GM23338 (cell line): Measurements from ENCODE around the gene RGS7. TPM values are rescaled to one million over a fixed set of nuclear protein-coding genes. Genes with fewer than 3 reads are reported as not detected.

ENCODE experiments used
- ATAC-seq: fragments of 200-7000 bp; cut with Tn5 transposase; 3 replicates; pipeline ENCODE4 v1.9.1; 2020
- DNase-seq: peaks from one replicate; pipeline ENCODE4 v3.0.0-alpha.2; 2015; ENCODE audit warnings: low spot score
- H2AFZ ChIP-seq: fragments of 200-600 bp; sonication (generic); 2 replicates; pipeline ENCODE4 v1.8.0; 2016; ENCODE audit warnings: antibody characterized with exemption, mild to moderate bottlenecking, moderate library complexity
- H3F3A ChIP-seq: fragments of 200-600 bp; sonication (generic); replicated peaks from 2 replicates; pipeline ENCODE4 v1.8.0; 2017; ENCODE audit warnings: antibody characterized with exemption, mixed run types, low read depth
- H3K27ac ChIP-seq: fragments of 200-600 bp; sonication (generic); 2 replicates; pipeline ENCODE4 v1.6.1; 2016; ENCODE audit warnings: low read depth
- H3K27me3 ChIP-seq: fragments of 200-600 bp; sonication (generic); 2 replicates; pipeline ENCODE4 v1.8.0; 2016; ENCODE audit warnings: mild to moderate bottlenecking, mixed run types, moderate library complexity; ENCODE audit not compliant: insufficient read depth
- H3K36me3 ChIP-seq: fragments of 200-600 bp; sonication (generic); 2 replicates; pipeline ENCODE4 v1.8.0; 2016; ENCODE audit warnings: mild to moderate bottlenecking; ENCODE audit not compliant: insufficient read depth
- H3K4me1 ChIP-seq: fragments of 200-600 bp; sonication (generic); 2 replicates; pipeline ENCODE4 v1.8.0; 2016; ENCODE audit warnings: mild to moderate bottlenecking, moderate library complexity; ENCODE audit not compliant: insufficient read depth
- H3K4me2 ChIP-seq: fragments of 200-600 bp; sonication (generic); 2 replicates; pipeline ENCODE4 v1.7.1; 2017; ENCODE audit warnings: mixed run types
- H3K4me3 ChIP-seq: fragments of 200-600 bp; sonication (generic); 2 replicates; pipeline ENCODE4 v1.6.1; 2016; ENCODE audit warnings: mixed run types
- H3K79me2 ChIP-seq: fragments of 200-600 bp; sonication (generic); replicated peaks from 2 replicates; pipeline ENCODE4 v1.8.0; 2017; ENCODE audit warnings: mild to moderate bottlenecking; ENCODE audit not compliant: insufficient read depth
- H3K9me2 ChIP-seq: fragments of 200-600 bp; sonication (generic); 2 replicates; pipeline ENCODE4 v1.8.0; 2017; ENCODE audit not compliant: insufficient read depth
- H4K20me1 ChIP-seq: fragments of 200-600 bp; sonication (generic); replicated peaks from 2 replicates; pipeline ENCODE4 v1.8.0; 2017; ENCODE audit warnings: mild to moderate bottlenecking; ENCODE audit not compliant: insufficient read depth
- H3K27ac Mint-ChIP-seq: 2 replicates; pipeline ENCODE4 v1.8.0; 2020; ENCODE audit warnings: inconsistent platforms, mild to moderate bottlenecking, moderate library complexity, mixed read lengths
- H3K27me3 Mint-ChIP-seq: 3 replicates; pipeline ENCODE4 v1.8.0; 2022; ENCODE audit warnings: low read depth, mild to moderate bottlenecking, moderate library complexity, mixed read lengths, inconsistent platforms; ENCODE audit not compliant: insufficient read depth, poor library complexity
- H3K36me3 Mint-ChIP-seq: 3 replicates; pipeline ENCODE4 v1.8.0; 2021; ENCODE audit warnings: low read depth, mild to moderate bottlenecking, inconsistent platforms, moderate library complexity, mixed read lengths
- H3K4me1 Mint-ChIP-seq: 3 replicates; pipeline ENCODE4 v1.8.0; 2020; ENCODE audit warnings: mild to moderate bottlenecking, inconsistent platforms, mixed read lengths
- H3K4me3 Mint-ChIP-seq: 3 replicates; pipeline ENCODE4 v1.8.0; 2021; ENCODE audit warnings: moderate library complexity, mild to moderate bottlenecking, inconsistent platforms, mixed read lengths
- H3K9me3 Mint-ChIP-seq: 3 replicates; pipeline ENCODE4 v1.8.0; 2020; ENCODE audit warnings: moderate library complexity, mild to moderate bottlenecking, inconsistent platforms, mixed read lengths
- CREB1 ChIP-seq: fragments of 250-450 bp; sonication (Bioruptor Pico); IDR thresholded peaks from 2 replicates; pipeline ENCODE4 v1.5.0; 2020; ENCODE audit warnings: low read depth, mild to moderate bottlenecking, moderate library complexity
- EZH2 ChIP-seq: fragments of 200-600 bp; sonication (generic); IDR thresholded peaks from one replicate; pipeline ENCODE4 v1.8.0; 2017; ENCODE audit warnings: antibody characterized with exemption, mild to moderate bottlenecking, low read depth; ENCODE audit not compliant: unreplicated experiment
- JUNB ChIP-seq: IDR thresholded peaks from one replicate; pipeline ENCODE4 v1.6.1; 2016; ENCODE audit warnings: antibody characterized with exemption; ENCODE audit not compliant: unreplicated experiment
- NANOG ChIP-seq: IDR thresholded peaks from 2 replicates; pipeline ENCODE4 v1.6.1; 2016; ENCODE audit warnings: antibody characterized with exemption, borderline replicate concordance
- STAT1 ChIP-seq: IDR thresholded peaks from one replicate; pipeline ENCODE4 v1.6.1; 2016; ENCODE audit warnings: antibody characterized with exemption; ENCODE audit not compliant: unreplicated experiment
- ZNF114 ChIP-seq: fragments of 250-450 bp; sonication (Bioruptor Pico); IDR thresholded peaks from 2 replicates; pipeline ENCODE4 v1.5.0; 2020; ENCODE audit warnings: mild to moderate bottlenecking, moderate library complexity
- ZNF331 ChIP-seq: fragments of 250-450 bp; sonication (Bioruptor Pico); IDR thresholded peaks from 2 replicates; pipeline ENCODE4 v1.5.0; 2020; ENCODE audit warnings: low read depth, mild to moderate bottlenecking, moderate library complexity
- polyA plus RNA-seq: library from polyadenylated mRNA; unstranded; fragments of >200 nt; fragmentation: Nextera tagmentation; extraction: Ambion mirVana; gene quantifications from 2 replicates; pipeline ENCODE4 v1.2.1, GENCODE V29; 2016
- total RNA-seq: library from RNA; depleted of rRNA; stranded (reverse); fragments of >200 nt; shearing (Covaris generic); gene quantifications from 2 replicates; pipeline ENCODE4 v1.2.3, GENCODE V29; 2014
- TF ChIP-seq, protein P1 (sequence below): IDR thresholded peaks from 2 replicates; pipeline ENCODE4 v1.6.1; 2016; ENCODE audit warnings: antibody characterized with exemption
- TF ChIP-seq, protein P2 (sequence below): IDR thresholded peaks from one replicate; pipeline ENCODE4 v1.6.1; 2018; ENCODE audit warnings: antibody characterized with exemption; ENCODE audit not compliant: unreplicated experiment
- TF ChIP-seq, protein P3 (sequence below), 2 experiments: fragments of 200-600 bp in 1 of 2; sonication (generic) in 1 of 2; conservative IDR thresholded peaks; 2 replicates each; pipeline versions ENCODE4 v1.5.1 to v1.6.1; 2016 to 2017; ENCODE audit warnings: antibody characterized with exemption in 2 of 2, low read depth in 2 of 2, mild to moderate bottlenecking in 2 of 2, moderate library complexity in 1 of 2

The RGS7 gene
- total and polyA plus RNA-seq, 2 experiments from 2014 or later: 2.0 to 2.2 TPM

- TF ChIP-seq, protein P1, sequence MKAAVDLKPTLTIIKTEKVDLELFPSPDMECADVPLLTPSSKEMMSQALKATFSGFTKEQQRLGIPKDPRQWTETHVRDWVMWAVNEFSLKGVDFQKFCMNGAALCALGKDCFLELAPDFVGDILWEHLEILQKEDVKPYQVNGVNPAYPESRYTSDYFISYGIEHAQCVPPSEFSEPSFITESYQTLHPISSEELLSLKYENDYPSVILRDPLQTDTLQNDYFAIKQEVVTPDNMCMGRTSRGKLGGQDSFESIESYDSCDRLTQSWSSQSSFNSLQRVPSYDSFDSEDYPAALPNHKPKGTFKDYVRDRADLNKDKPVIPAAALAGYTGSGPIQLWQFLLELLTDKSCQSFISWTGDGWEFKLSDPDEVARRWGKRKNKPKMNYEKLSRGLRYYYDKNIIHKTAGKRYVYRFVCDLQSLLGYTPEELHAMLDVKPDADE: no peak
- TF ChIP-seq, protein P2, sequence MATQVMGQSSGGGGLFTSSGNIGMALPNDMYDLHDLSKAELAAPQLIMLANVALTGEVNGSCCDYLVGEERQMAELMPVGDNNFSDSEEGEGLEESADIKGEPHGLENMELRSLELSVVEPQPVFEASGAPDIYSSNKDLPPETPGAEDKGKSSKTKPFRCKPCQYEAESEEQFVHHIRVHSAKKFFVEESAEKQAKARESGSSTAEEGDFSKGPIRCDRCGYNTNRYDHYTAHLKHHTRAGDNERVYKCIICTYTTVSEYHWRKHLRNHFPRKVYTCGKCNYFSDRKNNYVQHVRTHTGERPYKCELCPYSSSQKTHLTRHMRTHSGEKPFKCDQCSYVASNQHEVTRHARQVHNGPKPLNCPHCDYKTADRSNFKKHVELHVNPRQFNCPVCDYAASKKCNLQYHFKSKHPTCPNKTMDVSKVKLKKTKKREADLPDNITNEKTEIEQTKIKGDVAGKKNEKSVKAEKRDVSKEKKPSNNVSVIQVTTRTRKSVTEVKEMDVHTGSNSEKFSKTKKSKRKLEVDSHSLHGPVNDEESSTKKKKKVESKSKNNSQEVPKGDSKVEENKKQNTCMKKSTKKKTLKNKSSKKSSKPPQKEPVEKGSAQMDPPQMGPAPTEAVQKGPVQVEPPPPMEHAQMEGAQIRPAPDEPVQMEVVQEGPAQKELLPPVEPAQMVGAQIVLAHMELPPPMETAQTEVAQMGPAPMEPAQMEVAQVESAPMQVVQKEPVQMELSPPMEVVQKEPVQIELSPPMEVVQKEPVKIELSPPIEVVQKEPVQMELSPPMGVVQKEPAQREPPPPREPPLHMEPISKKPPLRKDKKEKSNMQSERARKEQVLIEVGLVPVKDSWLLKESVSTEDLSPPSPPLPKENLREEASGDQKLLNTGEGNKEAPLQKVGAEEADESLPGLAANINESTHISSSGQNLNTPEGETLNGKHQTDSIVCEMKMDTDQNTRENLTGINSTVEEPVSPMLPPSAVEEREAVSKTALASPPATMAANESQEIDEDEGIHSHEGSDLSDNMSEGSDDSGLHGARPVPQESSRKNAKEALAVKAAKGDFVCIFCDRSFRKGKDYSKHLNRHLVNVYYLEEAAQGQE: no peak
- no peak for TF ChIP-seq STAT1
- no peak for TF ChIP-seq JUNB
- TF ChIP-seq, protein P3, sequence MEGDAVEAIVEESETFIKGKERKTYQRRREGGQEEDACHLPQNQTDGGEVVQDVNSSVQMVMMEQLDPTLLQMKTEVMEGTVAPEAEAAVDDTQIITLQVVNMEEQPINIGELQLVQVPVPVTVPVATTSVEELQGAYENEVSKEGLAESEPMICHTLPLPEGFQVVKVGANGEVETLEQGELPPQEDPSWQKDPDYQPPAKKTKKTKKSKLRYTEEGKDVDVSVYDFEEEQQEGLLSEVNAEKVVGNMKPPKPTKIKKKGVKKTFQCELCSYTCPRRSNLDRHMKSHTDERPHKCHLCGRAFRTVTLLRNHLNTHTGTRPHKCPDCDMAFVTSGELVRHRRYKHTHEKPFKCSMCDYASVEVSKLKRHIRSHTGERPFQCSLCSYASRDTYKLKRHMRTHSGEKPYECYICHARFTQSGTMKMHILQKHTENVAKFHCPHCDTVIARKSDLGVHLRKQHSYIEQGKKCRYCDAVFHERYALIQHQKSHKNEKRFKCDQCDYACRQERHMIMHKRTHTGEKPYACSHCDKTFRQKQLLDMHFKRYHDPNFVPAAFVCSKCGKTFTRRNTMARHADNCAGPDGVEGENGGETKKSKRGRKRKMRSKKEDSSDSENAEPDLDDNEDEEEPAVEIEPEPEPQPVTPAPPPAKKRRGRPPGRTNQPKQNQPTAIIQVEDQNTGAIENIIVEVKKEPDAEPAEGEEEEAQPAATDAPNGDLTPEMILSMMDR (conservative IDR thresholded peaks at IDR 0.05; ENCODE audit: low read depth in 2 of 2): no peak
- no peak for TF ChIP-seq CREB1
These were observed 103.5 kb downstream of the RGS7 start (continued) for GRCh38 chr1:241253471-241253870.

GRCh38 chr1:241250465-241250864 is 106.5 kb downstream of the RGS7 start:
- Histone ChIP-seq H3K4me1 (peaks cover 17% of the 10 kb centered on the region), H4K20me1 (no peaks in the 10 kb centered on the region), H3K27ac (no peak overlapping the region), H3K9me2 (peaks cover 7% of the 10 kb centered on the region; the same call in 1 of the 2 replicates), H3K4me2 (no peak overlapping the region), H3K4me3 (no peak overlapping the region), H3K27me3 (no peaks in the 10 kb centered on the region), H3K79me2 (no peaks in the 10 kb centered on the region), H3F3A (no peaks in the 10 kb centered on the region), H2AFZ (no peak overlapping the region), H3K36me3 (no peaks in the 10 kb centered on the region)
- Mint-ChIP-seq H3K27ac (no peak overlapping the region), H3K9me3 (peaks cover 26% of the 10 kb centered on the region), H3K4me1 (peaks cover 12% of the 10 kb centered on the region), H3K27me3 (peaks cover 4% of the 10 kb centered on the region), H3K36me3 (peaks cover 15% of the 10 kb centered on the region), H3K4me3 (no peak overlapping the region)
- ATAC-seq (no peak), DNase-seq (no peak)
- TF ChIP-seq ZNF114 (CRISPR knock-in tag) (no peak), NANOG (no peak), EZH2 (no peak), JUNB (no peak), CREB1 (no peak), ZNF331 (CRISPR knock-in tag) (no peak)
- TF ChIP-seq, protein P2: no peak
